HG03432 (cell line): ENCODE data around the gene IRGQ.
"Not testable (repeated sequence)": the region's sequence is repeated elsewhere in the genome, so short reads cannot be mapped to it uniquely, and the experiment has no call there.

Experiments used
- ATAC-seq: cut with Tn5 transposase; IDR thresholded peaks from one replicate; pipeline ENCODE4 v1.9.1; 2021; ENCODE audit warnings: mild to moderate bottlenecking, moderate library complexity; ENCODE audit not compliant: unreplicated experiment

Gene IRGQ, protein sequence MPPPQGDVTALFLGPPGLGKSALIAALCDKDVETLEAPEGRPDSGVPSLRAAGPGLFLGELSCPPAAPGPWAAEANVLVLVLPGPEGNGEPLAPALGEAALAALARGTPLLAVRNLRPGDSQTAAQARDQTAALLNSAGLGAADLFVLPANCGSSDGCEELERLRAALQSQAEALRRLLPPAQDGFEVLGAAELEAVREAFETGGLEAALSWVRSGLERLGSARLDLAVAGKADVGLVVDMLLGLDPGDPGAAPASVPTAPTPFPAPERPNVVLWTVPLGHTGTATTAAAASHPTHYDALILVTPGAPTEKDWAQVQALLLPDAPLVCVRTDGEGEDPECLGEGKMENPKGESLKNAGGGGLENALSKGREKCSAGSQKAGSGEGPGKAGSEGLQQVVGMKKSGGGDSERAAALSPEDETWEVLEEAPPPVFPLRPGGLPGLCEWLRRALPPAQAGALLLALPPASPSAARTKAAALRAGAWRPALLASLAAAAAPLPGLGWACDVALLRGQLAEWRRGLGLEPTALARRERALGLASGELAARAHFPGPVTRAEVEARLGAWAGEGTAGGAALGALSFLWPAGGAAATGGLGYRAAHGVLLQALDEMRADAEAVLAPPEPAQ

DNA sequence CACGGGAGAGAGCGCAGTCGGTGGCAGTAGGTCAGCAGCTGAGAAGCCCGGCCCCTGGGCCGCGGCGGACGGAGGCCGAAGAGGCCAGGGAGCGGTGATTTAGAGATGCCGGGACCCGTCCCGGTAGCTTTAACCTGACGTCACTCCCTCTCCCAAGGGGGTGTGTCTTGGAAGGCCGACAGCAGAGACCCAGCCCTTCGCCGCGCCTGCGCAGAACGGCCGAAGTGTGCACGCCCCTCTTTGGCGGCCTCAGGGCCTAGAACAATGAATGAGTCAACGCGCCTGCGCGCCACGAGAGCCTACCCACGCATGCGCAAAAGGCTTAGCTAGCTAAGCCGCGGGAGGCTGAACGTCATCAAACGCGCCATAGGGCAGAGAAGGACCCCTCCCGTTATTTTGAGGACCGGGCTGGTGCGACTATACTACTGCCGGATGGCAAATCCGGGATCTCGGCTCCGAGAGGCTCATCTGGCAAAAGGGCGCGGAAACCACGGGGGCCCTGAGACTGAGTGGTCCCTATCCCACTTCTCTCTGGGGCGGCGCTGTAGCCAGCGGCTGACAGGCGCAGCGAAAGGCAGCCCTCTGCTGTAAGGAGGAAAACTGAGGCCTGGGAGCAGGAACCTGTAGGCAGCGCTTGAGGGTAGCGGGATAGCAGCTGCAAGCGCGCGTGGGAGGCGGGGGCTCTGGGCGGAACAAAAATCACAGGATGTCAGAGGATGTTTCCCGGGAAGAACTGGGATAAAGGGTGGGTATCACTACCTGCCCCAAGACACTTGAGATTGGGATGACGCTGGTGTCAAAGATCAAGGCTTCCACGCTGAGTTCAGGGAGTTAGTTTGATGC lies at the start of gene IRGQ, which contains the start of gene ZNF576:
IRGQ (minus strand) TSS at position 136 of the 843 bp plus-strand sequence. CDS start 796 bp downstream, outside the sequence.
ZNF576 (plus strand) TSS at position 597 of the 843 bp plus-strand sequence. CDS start 514 bp downstream, outside the sequence.
- ATAC-seq = peak; percentile 84

DNA sequence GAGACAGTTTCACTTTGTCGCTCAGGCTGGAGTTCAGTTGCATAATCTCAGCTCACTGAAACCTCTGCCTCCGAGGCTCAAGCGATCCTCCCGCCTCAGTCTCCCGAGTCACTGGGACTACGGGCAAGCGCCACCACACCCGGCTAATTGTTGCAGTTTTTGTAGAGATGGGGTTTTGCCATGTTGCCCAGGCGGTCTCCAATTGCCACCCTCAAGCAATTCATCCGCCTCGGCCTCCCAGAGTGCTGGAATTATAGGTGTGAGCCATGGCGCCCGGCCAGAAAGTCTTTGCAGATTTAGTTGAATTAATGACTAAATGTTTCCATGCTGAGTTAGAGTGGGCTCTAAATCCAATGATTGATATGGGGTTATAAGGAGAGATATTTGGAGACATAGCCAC lies 48.2 kb upstream of the IRGQ start:
- no peak for ATAC-seq

DNA sequence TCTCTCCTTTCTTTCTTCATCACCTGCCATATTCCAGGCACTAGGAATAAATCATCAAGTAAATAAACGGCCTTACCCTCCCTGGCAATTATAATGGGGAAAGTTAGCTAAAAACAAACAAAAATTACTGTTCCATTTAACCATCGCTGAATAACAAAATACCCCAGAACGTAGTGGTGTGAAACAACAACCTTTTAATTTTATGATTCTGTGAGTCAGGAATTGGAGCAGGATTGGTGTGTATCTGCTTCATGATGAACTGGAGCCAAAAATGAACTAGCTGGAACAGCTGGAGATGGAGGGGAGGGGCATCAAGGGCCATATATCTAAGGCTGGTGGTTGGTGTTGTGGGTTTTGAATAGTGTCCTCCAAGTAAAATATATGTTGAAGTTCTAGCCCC lies 47.4 kb upstream of the IRGQ start:
- no peak for ATAC-seq

DNA sequence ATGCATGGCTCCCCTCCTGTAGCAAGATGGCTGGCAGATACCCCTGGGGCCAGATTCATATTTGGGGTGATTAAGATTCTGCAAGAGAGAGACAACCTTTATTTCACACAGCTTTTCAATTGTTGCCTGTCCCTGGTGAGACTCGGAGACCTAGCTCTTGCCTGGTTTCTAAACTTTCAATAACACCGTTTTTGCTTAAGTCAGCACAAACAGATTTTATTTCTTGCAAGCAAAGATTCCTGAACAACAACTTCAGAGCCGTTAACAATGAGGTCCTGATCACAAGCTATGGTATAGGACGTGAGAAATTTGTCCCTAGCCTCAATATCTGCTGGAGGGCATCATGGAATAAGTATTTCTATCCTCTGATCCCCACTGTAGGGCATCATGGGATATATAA lies 46.6 kb upstream of the IRGQ start:
- no peak for ATAC-seq

DNA sequence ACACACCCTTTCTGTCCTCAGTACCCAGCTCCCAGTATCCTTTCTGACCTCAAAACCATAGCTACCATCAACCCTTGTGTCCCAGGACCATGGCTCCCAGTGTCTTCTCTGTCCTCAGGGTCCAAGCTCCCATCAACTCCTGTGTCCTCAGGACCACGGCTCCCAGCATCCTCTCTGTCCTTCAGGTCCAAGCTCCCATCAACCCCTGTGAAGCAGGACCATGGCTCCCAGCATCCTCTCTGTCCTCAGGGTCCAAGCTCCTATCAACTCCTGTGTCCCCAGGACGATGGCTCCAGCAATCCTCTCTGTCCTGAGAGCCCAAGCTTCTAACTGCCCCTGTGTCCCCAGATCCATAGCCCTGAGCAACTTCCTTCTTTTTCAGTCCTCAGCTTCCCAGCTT lies 45.4 kb upstream of the IRGQ start:
- ATAC-seq = no peak

DNA sequence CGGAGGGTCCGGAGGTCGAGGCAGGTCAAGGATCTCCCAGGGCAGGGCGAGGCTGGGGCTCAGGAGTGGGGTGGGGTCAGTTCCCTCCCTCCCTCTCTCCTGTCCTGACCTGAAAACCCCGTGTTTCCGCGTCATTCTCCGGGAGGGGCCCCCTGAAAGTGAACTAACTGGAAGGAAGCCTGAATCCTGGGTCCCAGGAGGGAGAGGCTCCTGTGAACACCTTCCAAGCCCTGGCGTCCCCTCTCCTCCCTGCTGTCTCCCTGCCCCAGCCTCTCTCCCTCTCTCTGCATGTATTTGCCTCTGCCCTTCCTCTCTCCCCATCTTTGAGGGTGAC lies 44.5 kb upstream of the IRGQ start:
- no peak for ATAC-seq

DNA sequence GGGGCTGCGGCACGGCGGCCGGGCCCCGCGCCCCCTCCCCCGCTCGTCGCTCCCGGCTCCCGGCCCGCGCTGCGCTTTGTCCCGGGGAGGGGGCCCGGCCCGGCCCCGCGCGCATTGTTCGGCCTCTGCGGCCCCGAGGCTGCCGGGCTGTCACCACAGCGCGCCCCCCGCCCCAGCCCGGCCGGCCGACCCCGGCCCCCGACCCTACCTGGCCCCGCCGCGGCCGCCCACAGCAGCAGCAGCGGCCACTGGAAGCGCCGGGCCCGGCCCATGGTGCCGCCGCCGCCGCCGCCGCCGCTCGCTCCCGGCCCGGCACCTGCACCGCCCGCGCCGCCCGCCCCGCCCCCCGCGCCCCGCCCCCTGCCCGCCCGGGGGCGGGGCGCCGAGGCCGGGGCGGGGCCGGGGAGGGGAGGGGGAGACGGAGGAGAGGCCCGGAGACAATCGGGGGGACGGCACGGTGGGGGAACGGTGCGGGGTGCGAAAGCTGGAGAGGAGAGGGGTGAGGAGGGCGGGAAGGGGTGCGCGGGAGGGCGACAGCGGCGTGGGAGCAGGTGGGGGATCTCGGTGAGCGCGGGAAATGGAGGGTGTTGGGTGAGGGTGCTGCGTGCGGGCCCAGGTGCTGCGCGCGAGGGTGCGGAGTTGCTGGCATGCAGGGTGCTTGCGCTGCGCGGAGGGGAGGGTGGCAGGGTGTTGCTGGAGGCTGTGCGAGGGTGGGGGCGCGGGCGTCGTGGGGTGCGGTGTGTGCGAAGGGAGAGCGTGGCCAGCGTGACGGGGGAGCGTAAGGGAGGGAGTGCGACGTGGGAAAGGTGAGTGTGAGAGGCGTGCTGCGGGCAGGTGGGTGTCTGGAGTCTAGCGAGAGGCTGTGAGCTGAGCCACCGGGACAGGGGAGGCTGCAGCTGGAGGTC lies 43.8 kb upstream of the IRGQ start, which contains the start of gene CADM4:
CADM4 (minus strand) TSS at position 332 of the 905 bp plus-strand sequence; CDS start at position 272, 60 bp downstream.
- ATAC-seq = no peak

DNA sequence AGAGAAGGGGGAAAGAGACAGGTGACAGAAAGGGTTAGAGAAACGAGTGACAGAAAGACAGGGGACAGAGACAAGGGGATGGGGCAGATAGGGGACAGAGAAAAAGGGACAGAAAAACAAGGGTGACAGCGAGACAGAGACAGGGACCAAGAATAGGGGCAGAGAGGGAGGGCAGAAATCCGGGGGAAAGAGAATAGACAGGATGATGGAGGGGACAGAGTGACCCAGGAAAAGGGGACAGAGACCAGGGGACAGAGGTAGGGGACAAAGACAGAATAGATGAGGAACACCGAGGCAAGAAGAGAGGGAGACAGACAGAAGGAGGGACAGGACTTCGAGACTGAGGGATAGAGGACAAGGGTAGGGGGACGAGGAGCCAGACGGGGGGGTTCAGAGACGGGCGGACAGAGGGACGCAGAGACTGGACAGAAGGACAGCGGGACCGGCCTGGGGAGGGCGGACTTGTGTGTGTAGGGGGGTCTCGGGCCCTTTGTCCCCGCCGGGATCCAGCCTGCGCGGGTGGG lies 43.1 kb upstream of the IRGQ start:
- ATAC-seq = no peak

DNA sequence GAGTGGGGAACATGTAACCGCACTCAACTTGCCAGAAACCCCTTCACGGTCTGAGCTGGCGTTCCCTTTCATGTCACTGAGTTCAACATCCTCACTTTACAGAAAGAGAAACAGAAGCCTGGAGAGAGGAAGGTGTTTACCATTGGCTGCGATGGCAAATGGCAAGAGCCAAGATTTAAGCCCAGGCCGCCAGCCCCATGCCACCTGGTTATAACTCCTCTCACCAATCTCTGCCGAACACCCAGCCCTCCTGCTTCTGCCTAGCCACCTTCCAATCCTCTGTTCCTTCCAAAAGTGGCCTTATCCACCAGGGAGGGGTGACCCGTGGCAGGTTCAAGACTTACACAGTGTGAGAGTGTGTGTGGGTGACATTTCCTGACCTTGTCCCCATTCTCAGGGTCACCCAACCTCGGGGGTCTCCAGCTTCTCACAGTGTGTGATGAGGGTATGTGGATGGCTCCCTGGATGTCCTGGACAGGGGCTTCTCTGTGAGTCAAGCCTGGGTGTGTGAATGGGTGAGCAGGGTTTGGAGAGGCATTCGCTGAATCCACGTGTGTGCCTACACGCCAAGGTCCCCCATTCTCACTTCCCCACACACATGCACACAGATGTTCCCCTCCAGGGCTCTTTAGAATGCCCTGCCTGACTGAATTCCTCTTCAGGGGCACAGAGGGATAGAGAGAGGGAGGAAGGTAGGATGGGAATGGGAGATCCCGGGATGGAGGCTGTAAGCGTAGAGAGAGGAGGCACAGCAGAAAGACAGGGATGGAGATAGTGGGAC lies 42.5 kb upstream of the IRGQ start:
- ATAC-seq = no peak

DNA sequence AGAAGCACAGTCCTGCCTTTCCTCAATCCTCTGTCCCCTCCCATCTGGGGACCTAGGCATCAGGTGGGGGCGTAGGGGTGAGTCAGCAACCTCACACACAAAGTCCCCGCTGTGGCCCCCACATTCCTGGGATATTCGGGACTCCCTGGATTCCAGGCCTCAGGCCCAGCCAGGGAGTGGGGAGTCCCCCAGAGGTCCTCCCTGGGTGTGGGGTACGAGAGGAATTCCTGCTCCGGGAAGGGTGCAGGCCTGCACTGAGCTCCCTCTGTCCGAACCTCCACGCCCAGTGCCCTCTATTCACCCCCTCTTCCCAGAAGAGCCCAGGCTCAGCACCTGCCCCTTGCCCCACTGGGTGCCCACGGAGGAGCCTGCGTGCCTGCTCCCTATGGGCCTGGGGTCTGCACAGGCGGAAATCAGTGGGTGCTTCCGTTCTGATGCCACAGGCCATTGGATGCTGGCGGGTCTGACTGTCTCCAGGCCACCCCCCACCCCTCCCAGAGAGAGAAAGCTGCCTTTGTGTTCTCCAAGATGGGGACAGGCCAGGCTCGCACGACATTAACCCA lies 40.3 kb upstream of the IRGQ start:
- no peak for ATAC-seq

DNA sequence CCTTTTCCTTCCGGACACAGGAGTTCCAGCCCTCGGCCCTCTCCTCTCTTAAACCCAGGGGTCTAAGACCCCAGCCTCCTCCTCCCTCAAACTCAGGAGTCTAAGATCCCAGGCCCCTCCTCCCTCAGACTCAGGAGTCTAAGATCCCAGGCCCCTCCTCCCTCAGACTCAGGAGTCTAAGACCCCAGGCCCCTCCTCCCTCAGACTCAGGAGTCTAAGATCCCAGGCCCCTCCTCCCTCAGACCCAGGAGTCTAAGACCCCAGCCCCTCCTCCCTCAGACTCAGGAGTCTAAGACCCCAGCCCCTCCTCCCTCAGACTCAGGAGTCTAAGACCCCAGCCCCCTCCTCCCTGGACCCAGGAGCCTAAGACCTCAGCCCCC lies 39.6 kb upstream of the IRGQ start:
- ATAC-seq = not testable (repeated sequence)

DNA sequence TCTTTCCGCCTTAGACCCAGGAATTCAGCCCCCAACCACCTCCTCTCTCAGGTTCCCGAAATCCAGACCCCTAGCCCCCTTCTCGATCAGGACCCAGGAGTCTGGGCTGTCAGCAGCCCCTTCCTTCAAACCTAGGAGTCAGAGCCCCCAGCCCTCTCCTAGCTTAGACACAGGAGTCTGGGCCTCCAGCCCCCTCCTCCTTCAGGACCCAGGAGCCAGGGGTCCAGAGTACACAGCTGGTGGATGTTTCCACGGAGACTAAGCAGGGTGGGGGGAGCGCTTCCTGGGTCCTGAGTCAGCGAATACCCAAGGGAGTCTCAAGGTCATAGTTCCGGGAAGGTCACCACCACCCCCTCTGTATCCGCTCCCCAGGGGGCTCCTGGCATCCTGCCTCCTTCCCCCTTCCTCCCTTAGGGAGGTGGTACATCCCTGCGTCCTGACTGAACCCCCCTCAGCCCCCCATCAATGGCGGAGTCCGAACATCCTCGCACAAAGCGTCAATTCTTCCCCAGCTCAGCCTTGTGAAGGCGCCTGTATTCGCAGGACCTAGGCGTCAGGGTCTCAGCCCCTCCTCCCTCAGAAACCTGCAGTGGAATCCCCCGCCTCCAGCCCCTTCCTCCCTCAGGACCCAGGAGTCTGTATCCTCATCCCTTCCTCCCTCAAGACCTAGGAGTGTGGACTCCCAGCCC lies 39.1 kb upstream of the IRGQ start:
- ATAC-seq = no peak

DNA sequence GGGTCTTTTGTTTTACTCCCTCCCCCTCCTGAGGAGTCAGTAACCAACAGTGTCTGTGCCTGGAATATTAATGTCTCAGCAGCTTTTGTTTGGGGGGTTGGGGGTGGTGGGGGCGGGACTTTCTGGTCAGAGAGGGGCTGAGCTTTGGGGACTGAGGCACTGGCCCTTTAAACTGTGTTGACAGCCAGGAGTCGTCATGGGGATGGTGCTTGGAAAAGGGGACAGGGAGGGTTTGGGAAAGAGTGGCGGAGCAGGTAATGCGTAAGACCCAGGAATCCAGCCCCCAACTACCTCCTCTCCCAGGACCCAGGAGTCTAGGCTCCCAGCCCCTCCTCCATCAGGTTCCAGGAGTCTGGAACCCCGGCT lies 38.6 kb upstream of the IRGQ start:
- ATAC-seq = no peak

DNA sequence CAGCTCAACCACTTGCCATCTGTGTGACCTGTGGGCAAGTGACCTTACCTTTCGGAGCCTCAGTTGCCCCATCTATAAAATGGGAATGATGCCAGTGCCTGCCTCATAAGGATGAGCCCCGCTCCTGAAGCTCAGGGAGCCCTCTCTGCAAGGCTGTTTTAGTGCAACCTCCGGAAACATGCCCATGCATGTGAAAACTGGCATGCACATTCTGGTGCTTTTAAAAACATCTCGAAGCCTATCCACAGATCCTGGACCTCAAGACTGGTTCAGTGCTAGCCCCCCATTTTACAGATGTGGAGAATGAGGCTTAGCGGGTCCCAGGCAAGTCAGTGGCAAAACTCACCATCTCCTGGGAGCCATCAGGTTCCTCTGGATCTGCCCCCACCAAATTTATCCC lies 38.1 kb upstream of the IRGQ start:
- no peak for ATAC-seq

DNA sequence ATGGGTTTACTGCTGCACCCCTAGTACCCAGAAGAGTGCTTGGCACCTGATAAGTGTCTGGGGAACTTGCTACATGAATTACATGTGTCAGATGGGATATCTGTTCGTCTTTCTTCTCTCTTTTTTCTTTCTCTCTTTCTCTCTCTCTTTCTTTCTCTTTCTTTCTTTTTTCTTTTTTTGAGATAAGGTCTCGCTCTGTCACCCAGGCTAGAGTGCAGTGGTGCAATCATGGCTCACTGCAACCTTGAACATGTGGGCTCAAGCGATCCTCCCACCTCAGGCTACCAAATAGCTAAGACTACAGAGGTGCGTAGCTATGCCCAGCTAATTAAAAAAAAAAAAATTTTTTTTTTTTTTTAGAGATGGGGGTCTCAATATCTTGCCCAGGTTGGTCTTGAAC lies 37.6 kb upstream of the IRGQ start:
- ATAC-seq = no peak

DNA sequence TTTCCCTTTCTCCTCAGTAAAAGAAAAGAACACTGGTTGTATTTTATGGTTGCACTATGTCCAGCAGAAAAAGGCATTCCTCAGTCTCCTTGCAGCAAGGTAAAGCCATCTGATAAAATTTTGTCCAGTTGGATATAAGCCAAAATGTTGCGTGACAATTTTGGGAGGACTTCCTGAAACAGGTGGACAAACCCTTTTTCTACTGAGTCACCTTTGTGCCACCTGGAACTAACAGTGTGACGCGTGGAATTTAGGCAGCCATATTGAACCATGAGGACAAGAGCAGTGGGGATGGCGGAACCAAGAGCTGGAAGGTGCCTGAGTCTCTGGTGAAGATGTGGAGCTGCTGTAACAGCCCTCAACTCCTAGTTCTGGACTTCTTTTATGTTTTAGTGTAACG lies 35.6 kb upstream of the IRGQ start:
- no peak for ATAC-seq

DNA sequence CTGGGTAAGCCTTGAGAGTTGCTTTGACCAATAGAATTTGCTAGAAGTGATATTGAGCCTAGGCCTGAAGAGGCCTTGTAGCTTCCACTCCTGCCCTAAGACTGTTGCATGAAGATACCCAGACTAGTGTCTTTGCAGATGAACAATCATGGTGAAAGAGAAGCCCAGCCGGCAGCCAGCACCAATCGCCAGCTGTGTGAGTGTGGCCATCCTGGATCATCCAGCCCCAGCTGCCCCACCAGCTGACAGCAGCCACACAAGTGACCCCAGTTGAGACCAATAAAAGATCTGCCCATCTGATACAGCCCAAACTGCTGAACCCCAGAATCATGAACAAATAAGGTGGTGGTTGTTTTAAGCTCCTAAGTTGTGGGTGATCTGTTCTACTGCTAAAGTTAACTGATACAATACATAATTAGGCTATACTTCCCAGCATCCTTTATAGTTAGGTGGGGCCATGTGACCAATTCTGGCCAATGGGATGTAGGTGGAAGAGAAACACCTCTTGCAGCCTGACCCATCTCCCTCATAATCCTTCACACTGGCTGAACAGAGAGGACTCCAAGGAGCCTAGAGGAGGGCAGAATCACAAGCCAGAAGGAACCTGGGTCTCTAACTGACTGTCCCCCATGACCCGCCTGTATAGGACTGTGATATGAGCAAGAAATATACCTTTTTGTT lies 32.9 kb upstream of the IRGQ start:
- no peak for ATAC-seq

DNA sequence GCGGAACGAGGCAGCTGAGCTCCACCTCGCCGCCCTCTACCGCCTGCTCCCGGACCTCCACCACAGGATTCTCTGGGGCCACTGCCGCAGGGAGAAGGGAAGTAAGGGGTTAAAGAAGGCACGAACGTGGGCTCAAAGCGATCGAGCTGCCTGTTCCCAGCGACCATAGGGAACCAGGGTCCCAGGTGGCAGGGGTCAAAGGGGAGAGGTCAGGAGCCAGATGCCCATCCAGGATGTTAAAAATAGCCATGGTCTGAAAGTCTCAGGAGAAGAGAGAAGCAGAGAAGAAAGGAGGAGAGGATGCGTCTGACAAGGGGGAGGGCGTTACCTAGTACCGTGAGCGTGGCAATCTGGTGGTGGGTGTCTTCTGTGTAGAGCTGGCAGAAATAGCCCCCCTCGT lies 30.9 kb upstream of the IRGQ start:
- ATAC-seq = no peak
